Measurements from ENCODE around the gene BNIP5.

Gene BNIP5

DNA sequence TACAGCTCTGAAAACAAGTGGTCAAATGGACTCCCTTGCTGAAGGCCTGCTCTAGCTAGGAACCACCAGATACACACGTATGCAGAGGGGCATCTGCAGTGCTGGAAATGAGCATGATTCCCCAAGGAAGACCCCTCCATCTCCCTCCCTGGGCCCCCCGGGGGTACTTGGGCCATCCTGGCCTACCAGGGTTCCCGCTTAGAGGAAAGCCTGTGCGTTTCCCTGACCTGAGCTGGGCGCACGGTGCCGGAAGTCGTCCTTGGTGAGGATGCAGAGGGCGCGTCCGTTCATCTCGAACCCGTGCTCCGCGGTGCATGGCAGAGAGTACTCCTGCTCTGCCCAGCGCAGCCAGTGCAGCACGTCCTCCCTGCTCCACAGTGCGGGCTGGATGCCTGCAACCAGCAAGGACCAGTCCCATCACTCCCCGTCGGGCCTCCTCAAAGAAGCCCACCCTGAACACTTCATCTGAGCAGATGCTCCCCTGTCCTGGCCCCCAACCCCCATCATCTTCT lies 39.0 kb upstream of the BNIP5 start:
- no peak for DNase-seq
- no peaks in the 10 kb centered on the region for H3K9me3 ChIP-seq
- no peaks in the 10 kb centered on the region for H3K4me1 ChIP-seq
- H3K4me3 ChIP-seq (ENCODE audit: low read depth, low read length), result no peak overlapping the region
- H3K36me3 ChIP-seq, result no peaks in the 10 kb centered on the region
- TF ChIP-seq, protein P1, sequence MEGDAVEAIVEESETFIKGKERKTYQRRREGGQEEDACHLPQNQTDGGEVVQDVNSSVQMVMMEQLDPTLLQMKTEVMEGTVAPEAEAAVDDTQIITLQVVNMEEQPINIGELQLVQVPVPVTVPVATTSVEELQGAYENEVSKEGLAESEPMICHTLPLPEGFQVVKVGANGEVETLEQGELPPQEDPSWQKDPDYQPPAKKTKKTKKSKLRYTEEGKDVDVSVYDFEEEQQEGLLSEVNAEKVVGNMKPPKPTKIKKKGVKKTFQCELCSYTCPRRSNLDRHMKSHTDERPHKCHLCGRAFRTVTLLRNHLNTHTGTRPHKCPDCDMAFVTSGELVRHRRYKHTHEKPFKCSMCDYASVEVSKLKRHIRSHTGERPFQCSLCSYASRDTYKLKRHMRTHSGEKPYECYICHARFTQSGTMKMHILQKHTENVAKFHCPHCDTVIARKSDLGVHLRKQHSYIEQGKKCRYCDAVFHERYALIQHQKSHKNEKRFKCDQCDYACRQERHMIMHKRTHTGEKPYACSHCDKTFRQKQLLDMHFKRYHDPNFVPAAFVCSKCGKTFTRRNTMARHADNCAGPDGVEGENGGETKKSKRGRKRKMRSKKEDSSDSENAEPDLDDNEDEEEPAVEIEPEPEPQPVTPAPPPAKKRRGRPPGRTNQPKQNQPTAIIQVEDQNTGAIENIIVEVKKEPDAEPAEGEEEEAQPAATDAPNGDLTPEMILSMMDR (IDR thresholded peaks at IDR 0.05; ENCODE audit: low read depth, low read length), result no peak
- no peaks in the 10 kb centered on the region for H3K27me3 ChIP-seq

DNA sequence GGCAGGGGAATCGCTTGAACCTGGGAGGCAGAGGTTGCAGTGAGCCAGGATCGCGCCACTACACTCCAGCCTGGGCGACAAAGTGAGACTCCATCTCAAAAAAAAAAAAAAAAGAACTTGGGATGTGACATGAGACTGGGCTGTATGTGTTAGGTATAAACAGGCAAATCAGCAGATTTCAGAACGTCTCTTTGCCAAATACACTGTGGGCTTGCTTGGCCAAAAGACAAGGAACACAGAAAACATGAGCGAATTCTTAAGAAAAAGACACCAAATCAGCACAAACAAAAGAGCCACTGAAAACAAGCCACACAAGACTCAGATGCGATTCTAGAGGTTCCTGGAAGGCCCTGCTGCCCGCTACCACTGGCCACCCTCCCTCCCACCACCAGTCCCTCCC lies 38.3 kb upstream of the BNIP5 start:
- H3K27me3 ChIP-seq, result no peaks in the 10 kb centered on the region
- TF ChIP-seq, protein P1 (IDR thresholded peaks at IDR 0.05; ENCODE audit: low read depth, low read length), result no peak
- no peaks in the 10 kb centered on the region for H3K36me3 ChIP-seq
- no peaks in the 10 kb centered on the region for H3K4me1 ChIP-seq
- H3K4me3 ChIP-seq (ENCODE audit: low read depth, low read length), result no peak overlapping the region
- no peak for DNase-seq
- H3K9me3 ChIP-seq, result no peaks in the 10 kb centered on the region

DNA sequence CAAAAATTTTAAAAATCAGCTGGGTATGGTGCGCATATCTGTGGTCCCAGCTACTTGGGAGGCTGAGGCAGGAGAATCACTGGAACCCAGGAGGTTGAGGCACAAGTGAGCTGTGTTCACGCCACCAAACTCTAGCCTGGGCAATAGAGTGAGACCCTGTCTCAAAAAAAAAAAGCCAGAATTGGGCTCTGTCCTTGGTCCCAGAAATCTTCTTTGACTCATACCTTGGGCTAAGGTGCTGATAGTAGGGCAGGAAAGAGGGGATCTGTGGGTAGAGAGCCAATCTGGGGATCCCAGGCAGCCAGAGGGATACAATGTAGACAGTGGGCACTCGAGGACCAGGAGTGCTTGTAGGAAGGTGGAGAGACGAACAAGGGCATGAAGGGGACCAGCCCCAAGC lies 37.5 kb upstream of the BNIP5 start:
- Histone ChIP-seq H3K27me3 (no peaks in the 10 kb centered on the region), H3K36me3 (no peaks in the 10 kb centered on the region), H3K9me3 (no peaks in the 10 kb centered on the region), H3K4me1 (no peaks in the 10 kb centered on the region), H3K4me3 (ENCODE audit: low read depth, low read length) (no peak overlapping the region)
- no peak for DNase-seq
- TF ChIP-seq, protein P1 (IDR thresholded peaks at IDR 0.05; ENCODE audit: low read depth, low read length), result no peak

DNA sequence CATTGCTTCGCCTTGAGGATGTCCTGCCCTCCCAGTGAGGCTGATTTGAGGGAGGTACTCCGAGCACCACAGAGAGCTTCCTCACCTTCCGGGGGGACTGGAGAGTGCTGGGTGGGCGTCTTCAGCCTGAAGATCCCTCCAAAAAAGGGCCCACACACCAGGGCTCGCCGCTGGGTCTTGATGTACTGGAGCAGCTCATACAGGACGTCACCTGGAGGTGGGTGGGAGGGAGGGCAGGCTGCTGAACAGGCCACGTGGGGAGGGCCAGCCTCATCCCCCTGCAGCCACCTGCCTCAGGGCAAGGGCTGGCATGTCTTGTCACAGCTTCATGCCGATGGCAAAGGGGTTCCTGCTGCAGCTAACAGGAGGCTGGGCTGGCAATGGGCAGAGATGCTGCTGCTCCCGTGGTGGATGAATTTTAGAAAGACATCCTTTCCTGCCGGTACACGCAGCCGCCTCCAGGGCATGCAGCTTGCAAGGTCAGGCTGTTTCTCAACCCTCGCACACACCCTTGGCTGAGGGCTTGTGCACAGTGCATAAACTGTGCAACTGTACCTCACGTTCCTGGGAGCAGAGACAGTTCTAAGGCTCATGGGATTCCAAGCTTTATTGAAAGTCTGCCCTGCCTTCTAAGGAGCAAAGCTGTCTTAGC lies 36.8 kb upstream of the BNIP5 start:
- DNase-seq, result peak; percentile 25
- Histone ChIP-seq H3K4me3 (ENCODE audit: low read depth, low read length) (no peak overlapping the region), H3K4me1 (no peaks in the 10 kb centered on the region), H3K36me3 (no peaks in the 10 kb centered on the region), H3K9me3 (no peaks in the 10 kb centered on the region), H3K27me3 (no peaks in the 10 kb centered on the region)
- TF ChIP-seq, protein P1 (IDR thresholded peaks at IDR 0.05; ENCODE audit: low read depth, low read length), result no peak

DNA sequence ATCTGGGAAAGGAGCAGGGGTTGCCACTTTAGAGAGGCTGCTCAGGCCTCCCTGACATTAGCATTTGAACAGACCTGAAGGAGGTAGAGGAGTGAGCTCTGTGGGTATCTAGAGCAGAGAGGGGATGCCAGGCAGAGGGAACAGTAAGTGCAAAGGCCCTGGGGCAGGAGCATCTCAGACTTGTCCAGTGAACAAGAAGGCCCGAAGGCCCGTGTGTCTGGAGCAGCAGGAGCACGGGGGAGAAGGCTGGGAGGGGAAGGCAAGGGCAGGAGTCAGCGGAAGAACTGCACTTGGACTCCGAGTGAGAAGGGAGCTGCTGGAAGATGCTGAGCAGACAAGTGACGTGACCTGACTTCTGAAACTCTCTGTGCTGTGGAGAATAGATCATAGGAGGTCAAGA lies 35.4 kb upstream of the BNIP5 start:
- Histone ChIP-seq H3K4me1 (no peaks in the 10 kb centered on the region), H3K36me3 (no peaks in the 10 kb centered on the region), H3K27me3 (no peaks in the 10 kb centered on the region), H3K9me3 (no peaks in the 10 kb centered on the region), H3K4me3 (ENCODE audit: low read depth, low read length) (no peak overlapping the region)
- TF ChIP-seq, protein P1 (IDR thresholded peaks at IDR 0.05; ENCODE audit: low read depth, low read length), result no peak
- DNase-seq, result no peak

DNA sequence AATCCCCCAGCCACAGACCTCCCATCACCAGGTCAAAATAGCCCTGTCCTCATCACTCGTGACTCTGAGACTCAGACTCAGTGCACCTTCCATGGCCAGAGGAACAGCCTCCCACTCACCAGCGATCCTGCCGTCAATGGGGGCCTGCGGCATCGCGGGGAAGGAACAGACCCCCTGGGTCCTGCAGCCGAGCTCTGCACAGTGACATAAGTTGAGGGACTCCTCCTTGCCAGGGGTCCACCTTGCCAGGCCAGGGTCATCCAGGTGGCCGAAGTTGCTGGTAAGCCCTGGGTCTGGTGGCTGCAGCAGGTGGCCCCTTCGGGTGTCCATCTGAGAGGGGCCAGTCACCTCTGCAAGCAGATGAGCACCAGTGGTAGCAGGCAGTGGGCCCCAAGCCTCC lies 34.5 kb upstream of the BNIP5 start:
- TF ChIP-seq, protein P1 (IDR thresholded peaks at IDR 0.05; ENCODE audit: low read depth, low read length), result no peak
- DNase-seq, result no peak
- H3K9me3 ChIP-seq, result no peaks in the 10 kb centered on the region
- H3K4me1 ChIP-seq, result no peaks in the 10 kb centered on the region
- H3K27me3 ChIP-seq, result no peaks in the 10 kb centered on the region
- no peaks in the 10 kb centered on the region for H3K36me3 ChIP-seq
- H3K4me3 ChIP-seq (ENCODE audit: low read depth, low read length), result no peak overlapping the region
